OCI-LY3 (cell line): Measurements from ENCODE around the gene MACO1.
"Not testable (repeated sequence)": the region's sequence is repeated elsewhere in the genome, so short reads cannot be mapped to it uniquely, and the experiment has no call there.

ENCODE experiments used
- H2AFZ ChIP-seq: fragments of 200-600, 300-600 bp; shearing (Covaris generic); 2 replicates; pipeline ENCODE4 v1.6.0; 2014; ENCODE audit warnings: antibody characterized with exemption, low read depth, low read length
- H3K27ac ChIP-seq: fragments of 200-600, 300-600 bp; sonication (generic); 2 replicates; pipeline ENCODE4 v1.5.1; 2014; ENCODE audit warnings: mild to moderate bottlenecking, low read length, moderate library complexity, mixed read lengths
- H3K27me3 ChIP-seq: fragments of 200-600, 300-600 bp; sonication (generic); 2 replicates; pipeline ENCODE4 v1.6.1; 2014; ENCODE audit warnings: low read depth, low read length, mixed read lengths
- H3K36me3 ChIP-seq: fragments of 200-600, 300-600 bp; sonication (generic); replicated peaks from 2 replicates; pipeline ENCODE3; 2014; ENCODE audit warnings: low read depth, low read length, mixed read lengths
- H3K4me1 ChIP-seq: fragments of 300-600, 200-600 bp; sonication (generic); 2 replicates; pipeline ENCODE4 v1.6.1; 2014; ENCODE audit warnings: low read length, mixed read lengths
- H3K4me2 ChIP-seq: fragments of 200-600, 300-600 bp; sonication (generic); 2 replicates; pipeline ENCODE4 v1.6.1; 2014; ENCODE audit warnings: low read length, mixed read lengths
- H3K4me3 ChIP-seq: fragments of 300-600, 200-600 bp; sonication (generic); 2 replicates; pipeline ENCODE4 v1.5.1; 2014; ENCODE audit warnings: antibody characterized with exemption, mild to moderate bottlenecking, low read length, moderate library complexity
- H3K79me2 ChIP-seq: fragments of 300-600, 200-600 bp; shearing (Covaris generic); 2 replicates; pipeline ENCODE4 v1.6.1; 2014; ENCODE audit warnings: mild to moderate bottlenecking, low read length, mixed read lengths
- H3K9ac ChIP-seq: fragments of 300-600, 200-600 bp; shearing (Covaris generic); 2 replicates; pipeline ENCODE4 v1.6.0; 2014; ENCODE audit warnings: mild to moderate bottlenecking, low read length, moderate library complexity
- H3K9me3 ChIP-seq: fragments of 200-600, 300-600 bp; shearing (Covaris generic); 2 replicates; pipeline ENCODE4 v1.6.1; 2014; ENCODE audit warnings: low read length, mixed read lengths; ENCODE audit not compliant: insufficient read depth
- H4K20me1 ChIP-seq: fragments of 200-600, 300-600 bp; sonication (generic); 2 replicates; pipeline ENCODE4 v1.6.1; 2016; ENCODE audit warnings: low read length, mixed read lengths; ENCODE audit not compliant: insufficient read depth
- CTCF ChIP-seq: fragments of 200-600, 300-600 bp; sonication (generic); IDR thresholded peaks from 2 replicates; pipeline ENCODE4 v1.5.1; 2014; ENCODE audit warnings: antibody characterized with exemption, low read length, low read depth
- EZH2phosphoT487 ChIP-seq: fragments of 200-600 bp; shearing (Covaris generic); IDR thresholded peaks from 2 replicates; pipeline ENCODE4 v1.6.1; 2018; ENCODE audit warnings: antibody characterized with exemption, mixed run types, low read depth

MACO1 gene

GRCh38 chr1:25504706-25505595 is 74.3 kb downstream of the MACO1 start:
- Histone ChIP-seq H3K4me2 (no peak overlapping the region), H4K20me1 (no peaks in the 10 kb centered on the region), H3K36me3 (peaks cover 8% of the 10 kb centered on the region), H3K27me3 (no peaks in the 10 kb centered on the region), H3K4me3 (no peak overlapping the region), H3K27ac (no peak overlapping the region), H3K9me3 (no peaks in the 10 kb centered on the region), H3K4me1 (no peaks in the 10 kb centered on the region), H3K9ac (no peak overlapping the region), H2AFZ (no peak overlapping the region), H3K79me2 (no peaks in the 10 kb centered on the region)
- no peak for TF ChIP-seq EZH2phosphoT487
- no peak for TF ChIP-seq CTCF

- H4K20me1 ChIP-seq = no peaks in the 10 kb centered on the region
- no peak overlapping the region for H3K9ac ChIP-seq
- no peaks in the 10 kb centered on the region for H3K9me3 ChIP-seq
- H3K36me3 ChIP-seq = peaks cover 6% of the 10 kb centered on the region
- no peaks in the 10 kb centered on the region for H3K27me3 ChIP-seq
- no peaks in the 10 kb centered on the region for H3K4me1 ChIP-seq
- H3K79me2 ChIP-seq = no peaks in the 10 kb centered on the region
- TF ChIP-seq CTCF = no peak
- no peak for TF ChIP-seq EZH2phosphoT487
- no peak overlapping the region for H3K4me2 ChIP-seq
- H2AFZ ChIP-seq = no peak overlapping the region
- no peak overlapping the region for H3K27ac ChIP-seq
- H3K4me3 ChIP-seq = no peak overlapping the region
These were observed 75.1 kb downstream of the MACO1 start for GRCh38 chr1:25505656-25506385.

- not testable (repeated sequence) for H3K27ac ChIP-seq, H3K9me3 ChIP-seq, H3K36me3 ChIP-seq, H3K9ac ChIP-seq, H3K4me2 ChIP-seq, H3K27me3 ChIP-seq, H2AFZ ChIP-seq, H4K20me1 ChIP-seq, H3K79me2 ChIP-seq, H3K4me1 ChIP-seq, H3K4me3 ChIP-seq
These were observed 76.1 kb downstream of the MACO1 start for GRCh38 chr1:25506566-25507463.

GRCh38 chr1:25513666-25514065 is 83.0 kb downstream of the MACO1 start:
- H3K36me3 ChIP-seq = no peaks in the 10 kb centered on the region
- H3K27ac ChIP-seq = no peak overlapping the region
- H3K4me2 ChIP-seq = no peak overlapping the region
- no peaks in the 10 kb centered on the region for H3K27me3 ChIP-seq
- TF ChIP-seq EZH2phosphoT487 (no peak), CTCF (no peak)
- no peak overlapping the region for H2AFZ ChIP-seq
- no peaks in the 10 kb centered on the region for H4K20me1 ChIP-seq
- H3K9ac ChIP-seq = no peak overlapping the region
- no peaks in the 10 kb centered on the region for H3K9me3 ChIP-seq
- H3K79me2 ChIP-seq = no peaks in the 10 kb centered on the region
- H3K4me3 ChIP-seq = no peak overlapping the region
- H3K4me1 ChIP-seq = no peaks in the 10 kb centered on the region
